Prostate gland (tissue), 2 donors: ENCODE data around the gene ARL8B. TPM values are rescaled to one million over a fixed set of nuclear protein-coding genes. Genes with fewer than 3 reads are reported as not detected.

Experiments used
- DNase-seq: peaks from one replicate; pipeline ENCODE4 v3.0.0-alpha.2; 2019; ENCODE audit warnings: low spot score
- H3K27ac ChIP-seq, 2 donors: fragments of 200-600 bp; sonication (generic); 2 replicates each; pipeline ENCODE4 v1.5.1; 2017 to 2019
- H3K27me3 ChIP-seq: fragments of 200-600 bp; sonication (generic); replicated peaks from 2 replicates; pipeline ENCODE4 v1.5.1; 2019; ENCODE audit not compliant: insufficient read depth
- H3K36me3 ChIP-seq, 2 donors: fragments of 200-600 bp; sonication (generic); 1 replicate in 1 of 2; 2 replicates in 1 of 2; pipeline versions ENCODE4 v1.5.1 to v1.8.1; 2017 to 2019
- H3K4me1 ChIP-seq: fragments of 200-600 bp; sonication (generic); replicated peaks from 2 replicates; pipeline ENCODE4 v1.5.1; 2019
- H3K4me3 ChIP-seq, 2 donors: fragments of 200-600 bp; sonication (generic); 2 replicates each; pipeline ENCODE4 v1.5.1; 2017 to 2019
- H3K9me3 ChIP-seq: fragments of 200-600 bp; sonication (generic); 2 replicates; pipeline ENCODE4 v1.5.1; 2017
- POLR2A ChIP-seq: fragments of 450-650 bp; IDR thresholded peaks from one replicate; pipeline ENCODE4 v1.6.1; 2016; ENCODE audit warnings: antibody characterized with exemption, mild to moderate bottlenecking
- POLR2AphosphoS5 ChIP-seq: sonication (generic); formaldehyde crosslinking; IDR thresholded peaks from one replicate; pipeline ENCODE4 v1.6.1; 2017; ENCODE audit warnings: antibody characterized with exemption
- WGBS: methylation state at CpG from one replicate; pipeline ENCODE4 v1.1.5; 2018; 5-methylcytosine and 5-hydroxymethylcytosine counted together
- intact Hi-C: fragments of 100-400 bp; cut with DNase I; formaldehyde crosslinking; loops from one replicate; pipeline ENCODE4 v1.14.2; 2022
- total RNA-seq, 2 donors: library from RNA; depleted of rRNA; stranded (reverse); fragments of >200 nt; gene quantifications; one replicate each; pipeline ENCODE4 v1.1.0, GENCODE V29; 2016
- TF ChIP-seq, protein P1 (sequence below), 4 experiments: fragments of 200-600 bp in 2 of 4; fragments of 450-650 bp in 2 of 4; sonication (generic) in 2 of 4; IDR thresholded peaks; 1 replicate in 3 of 4; 2 replicates in 1 of 4; pipeline ENCODE4 v1.5.1; 2016 to 2019; ENCODE audit warnings: antibody characterized with exemption in 4 of 4, mild to moderate bottlenecking in 2 of 4, moderate library complexity in 2 of 4

ARL8B gene
- total RNA-seq, 2 donors from 2014 or later, result 42.9 to 43.1 TPM

GRCh38 chr3:5185093-5185673 is 63.1 kb downstream of the ARL8B start:
- Histone ChIP-seq H3K27ac (peak overlapping the region in 1 of 2 donors; percentile 11), H3K4me1 (no peaks in the 10 kb centered on the region), H3K9me3 (no peaks in the 10 kb centered on the region), H3K27me3 (no peaks in the 10 kb centered on the region), H3K4me3 (no peak overlapping the region), H3K36me3 (no peaks in the 10 kb centered on the region)
- intact Hi-C loops, result loop anchor here (5.0 kb wide), 1 partner anchor 63 kb away; the partner anchor contains the start of gene ARL8B
- TF ChIP-seq POLR2A (no peak), POLR2AphosphoS5 (no peak)
- TF ChIP-seq, protein P1, sequence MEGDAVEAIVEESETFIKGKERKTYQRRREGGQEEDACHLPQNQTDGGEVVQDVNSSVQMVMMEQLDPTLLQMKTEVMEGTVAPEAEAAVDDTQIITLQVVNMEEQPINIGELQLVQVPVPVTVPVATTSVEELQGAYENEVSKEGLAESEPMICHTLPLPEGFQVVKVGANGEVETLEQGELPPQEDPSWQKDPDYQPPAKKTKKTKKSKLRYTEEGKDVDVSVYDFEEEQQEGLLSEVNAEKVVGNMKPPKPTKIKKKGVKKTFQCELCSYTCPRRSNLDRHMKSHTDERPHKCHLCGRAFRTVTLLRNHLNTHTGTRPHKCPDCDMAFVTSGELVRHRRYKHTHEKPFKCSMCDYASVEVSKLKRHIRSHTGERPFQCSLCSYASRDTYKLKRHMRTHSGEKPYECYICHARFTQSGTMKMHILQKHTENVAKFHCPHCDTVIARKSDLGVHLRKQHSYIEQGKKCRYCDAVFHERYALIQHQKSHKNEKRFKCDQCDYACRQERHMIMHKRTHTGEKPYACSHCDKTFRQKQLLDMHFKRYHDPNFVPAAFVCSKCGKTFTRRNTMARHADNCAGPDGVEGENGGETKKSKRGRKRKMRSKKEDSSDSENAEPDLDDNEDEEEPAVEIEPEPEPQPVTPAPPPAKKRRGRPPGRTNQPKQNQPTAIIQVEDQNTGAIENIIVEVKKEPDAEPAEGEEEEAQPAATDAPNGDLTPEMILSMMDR (IDR thresholded peaks at IDR 0.05), result no peak
- DNase-seq, result no peak
- WGBS, result 86% methylated on average over 5 of the region's 5 CpGs

DNA sequence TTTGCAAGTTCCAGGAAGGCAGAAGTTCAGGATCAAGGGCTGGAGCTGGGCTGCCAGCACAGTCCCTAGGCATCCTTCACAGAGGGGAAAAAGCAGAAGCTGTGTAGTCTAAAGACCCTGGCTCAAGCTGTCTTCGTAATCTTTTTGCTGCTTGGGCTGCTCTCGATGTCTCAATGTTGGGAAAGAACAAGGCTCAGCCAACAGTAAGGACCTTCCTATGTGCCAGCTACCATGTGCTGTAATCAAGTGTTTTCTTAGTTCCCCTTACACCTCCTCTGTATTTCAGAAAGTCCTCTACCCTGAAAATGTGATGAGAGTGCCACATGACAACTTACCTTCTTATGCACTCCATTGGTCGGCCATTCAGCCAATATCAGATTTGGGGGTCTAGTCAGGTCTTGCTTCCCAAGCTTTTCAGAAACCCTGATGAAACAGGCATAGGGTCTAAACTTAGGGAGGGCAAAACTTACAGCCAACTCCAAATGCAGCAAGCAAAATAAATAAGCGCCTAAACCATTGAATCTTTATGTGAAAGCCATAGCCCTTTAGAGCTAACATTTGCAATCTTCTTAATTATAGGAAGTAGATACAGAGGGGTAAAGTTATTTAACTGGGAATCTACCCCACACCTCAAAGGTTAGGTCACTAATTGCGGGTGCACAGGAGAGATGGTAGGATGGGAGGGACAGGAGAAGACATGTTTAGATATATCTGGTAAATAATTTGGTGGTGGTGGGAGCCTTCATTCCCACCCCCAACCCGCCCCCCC is 64.2 kb downstream of the ARL8B start:
- intact Hi-C loops, result loop anchor here (5.0 kb wide), 1 partner anchor 64 kb away; the partner anchor contains the start of gene ARL8B
- Histone ChIP-seq H3K4me1 (no peaks in the 10 kb centered on the region), H3K27ac (peak overlapping the region; percentile 60 to 92), H3K36me3 (no peaks in the 10 kb centered on the region), H3K27me3 (no peaks in the 10 kb centered on the region), H3K9me3 (no peaks in the 10 kb centered on the region), H3K4me3 (peak overlapping the region; percentile 95 to 96)
- TF ChIP-seq POLR2AphosphoS5, result no peak
- TF ChIP-seq POLR2A, result no peak
- TF ChIP-seq, protein P1 (IDR thresholded peaks at IDR 0.05), result no peak
- no peak for DNase-seq
- 61% methylated on average over 6 of the region's 6 CpGs for whole genome bisulfite sequencing

- peak overlapping the region; percentile 60 to 92 for H3K27ac ChIP-seq
- no peak for DNase-seq
- H3K4me3 ChIP-seq, result peak overlapping the region; percentile 95 to 96
- H3K27me3 ChIP-seq, result no peaks in the 10 kb centered on the region
- intact Hi-C loops, result loop anchor here (5.0 kb wide), 1 partner anchor 65 kb away; the partner anchor contains the start of gene ARL8B
- no peaks in the 10 kb centered on the region for H3K9me3 ChIP-seq
- no peaks in the 10 kb centered on the region for H3K36me3 ChIP-seq
- TF ChIP-seq POLR2A (no peak), POLR2AphosphoS5 (no peak)
- TF ChIP-seq, protein P1 (IDR thresholded peaks at IDR 0.05), result no peak
- WGBS, result 7% methylated on average over 8 of the region's 8 CpGs
- H3K4me1 ChIP-seq, result no peaks in the 10 kb centered on the region
Measured at GRCh38 chr3:5186858-5187155, 64.7 kb downstream of the ARL8B start.

DNA sequence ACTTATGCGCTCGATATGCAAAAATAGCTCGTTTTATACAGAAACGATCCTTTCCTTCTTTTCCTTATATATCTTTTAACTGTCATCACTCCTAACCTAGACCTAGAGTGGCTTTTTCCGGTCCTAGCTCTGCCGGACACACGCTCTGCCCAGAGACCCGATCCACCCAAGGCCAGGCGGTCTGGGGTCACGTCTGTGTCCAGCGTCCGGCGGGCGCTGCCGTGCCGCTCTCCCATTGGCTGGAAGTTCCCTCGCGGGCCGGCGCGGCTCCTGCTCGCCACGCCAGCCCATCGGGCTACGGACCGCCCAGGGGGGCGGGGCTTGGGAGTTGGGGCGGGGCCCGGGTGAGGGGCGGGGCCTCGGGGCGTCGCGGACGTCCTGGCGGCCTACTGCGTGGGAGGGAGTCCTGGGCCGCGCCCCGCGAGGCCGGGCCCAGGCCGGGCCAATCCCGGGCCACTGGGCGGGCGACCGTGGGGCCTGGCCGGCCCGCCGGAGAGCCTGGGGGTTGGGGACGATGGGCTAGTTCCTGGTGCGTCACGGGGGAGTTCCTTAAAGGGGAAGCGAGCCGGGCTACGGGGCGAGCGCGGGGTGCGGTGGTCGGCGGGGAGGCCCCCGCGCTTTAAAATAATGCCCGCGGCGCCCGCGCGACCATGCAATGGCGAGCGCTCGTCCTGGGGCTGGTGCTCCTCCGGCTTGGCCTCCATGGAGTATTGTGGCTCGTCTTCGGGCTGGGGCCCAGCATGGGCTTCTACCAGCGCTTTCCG is 65.2 kb downstream of the ARL8B start, which contains the start of gene EDEM1:
Gene EDEM1 (plus strand): TSS at position 552 of the 764 bp plus-strand sequence. CDS start 99 bp downstream, at position 651.
- WGBS, result under 1% methylated on average over 57 of the region's 78 CpGs
- intact Hi-C loops, result loop anchor here (5.0 kb wide), 1 partner anchor 65 kb away; the partner anchor contains the start of gene ARL8B

More for the DNA sequence above, 65.2 kb downstream of the ARL8B start, which contains the start of gene EDEM1:
- H3K4me1 ChIP-seq, result no peaks in the 10 kb centered on the region
- TF ChIP-seq, protein P1 (IDR thresholded peaks at IDR 0.05), result no peak
- TF ChIP-seq POLR2A (peak; percentile 93), POLR2AphosphoS5 (peak; percentile 54)
- no peaks in the 10 kb centered on the region for H3K9me3 ChIP-seq
- peak within 1 kb of the TSS; percentile 95 to 96 for H3K4me3 ChIP-seq
- peak within 1 kb of the TSS; percentile 90 to 92 for H3K27ac ChIP-seq
- no peaks in the 10 kb centered on the region for H3K27me3 ChIP-seq
- DNase-seq, result peak; percentile 93
- no peaks in the 10 kb centered on the region for H3K36me3 ChIP-seq
